ENCODE data around the gene ENOX1. TPM values are rescaled to one million over a fixed set of nuclear protein-coding genes. Genes with fewer than 3 reads are reported as not detected.

Gene ENOX1
- polyA plus RNA-seq, 1 donor (not counting 4 experiments of a cell fraction or from before 2014, with no cell fraction given): 1.1 TPM

DNA sequence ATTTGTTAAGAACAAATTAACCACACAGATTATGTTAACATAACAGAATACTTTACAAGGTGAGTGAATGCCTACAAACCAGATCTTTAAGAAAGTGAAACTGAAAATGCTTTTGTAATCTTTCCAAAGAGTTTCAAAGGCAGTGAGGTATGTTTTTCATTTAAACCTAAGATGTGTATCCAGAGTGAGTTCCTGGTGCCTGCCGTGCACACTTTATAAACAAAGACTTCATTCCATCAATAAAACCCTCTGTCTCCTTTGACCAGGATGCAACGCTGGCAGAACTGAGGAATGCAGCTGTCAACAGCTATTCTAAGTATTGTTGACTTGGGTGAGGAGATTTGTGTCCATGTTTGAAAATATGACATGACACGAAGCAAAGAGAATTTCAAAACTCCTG is 418.8 kb downstream of the ENOX1 start:
- H3K4me3 ChIP-seq (ENCODE audit: control insufficient read depth in 2 of 3, extremely low read depth in 1 of 3, insufficient read depth in 2 of 3, low read depth in 1 of 3, low read length in 3 of 3): no peak overlapping the region
- peak overlapping the region; percentile 74 for H2AFZ ChIP-seq (ENCODE audit: control insufficient read depth, low read length)
- no peaks in the 10 kb centered on the region for H3K79me2 ChIP-seq (ENCODE audit: control insufficient read depth, insufficient read depth, low read length)
- no peaks in the 10 kb centered on the region for H3K9me1 ChIP-seq (ENCODE audit: control insufficient read depth, extremely low read depth, insufficient read depth, low read length)
- dilution Hi-C loops (cut with MboI; ENCODE audit: extremely low pct_ligation_motif_present, low sequenced_read_pairs): no loop called here
- H3K9ac ChIP-seq (ENCODE audit: control insufficient read depth, extremely low read depth, insufficient read depth, low read length): no peak overlapping the region
- H3K36me3 ChIP-seq (ENCODE audit: control insufficient read depth in 2 of 2, extremely low read depth in 1 of 2, insufficient read depth in 2 of 2, low read length in 2 of 2): no peaks in the 10 kb centered on the region
- H3K27me3 ChIP-seq (ENCODE audit: control insufficient read depth, extremely low read depth, insufficient read depth, low read length): no peaks in the 10 kb centered on the region
- H3K27ac ChIP-seq (ENCODE audit: control insufficient read depth, insufficient read depth, low read length): no peak overlapping the region
- FAIRE-seq (no peak), DNase-seq (ENCODE audit: low read depth, low spot score) (no peak)
- H3K4me1 ChIP-seq (ENCODE audit: control insufficient read depth, extremely low read depth, insufficient read depth, low read length): no peaks in the 10 kb centered on the region
- no peaks in the 10 kb centered on the region for H4K20me1 ChIP-seq (ENCODE audit: control insufficient read depth, extremely low read depth, insufficient read depth, low read length)
- TF ChIP-seq EZH2 (IDR thresholded peaks at IDR 0.05; ENCODE audit: low read length): no peak
- no peak for TF ChIP-seq CTCF (optimal IDR thresholded peaks at IDR 0.05 in 1 of 3, IDR thresholded peaks at IDR 0.05 in 1 of 3, conservative IDR thresholded peaks at IDR 0.05 in 1 of 3; ENCODE audit: extremely low read depth in 1 of 3, insufficient read depth in 2 of 3, low read length in 3 of 3)
- peak overlapping the region; percentile 47 for H3K4me2 ChIP-seq (ENCODE audit: control insufficient read depth, extremely low read depth, insufficient read depth, low read depth, low read length)
- no peaks in the 10 kb centered on the region for H3K9me3 ChIP-seq (ENCODE audit: control insufficient read depth, low read depth, low read length)

- H3K79me2 ChIP-seq (ENCODE audit: control insufficient read depth, insufficient read depth, low read length): no peaks in the 10 kb centered on the region
- FAIRE-seq: no peak
- no peaks in the 10 kb centered on the region for H3K9me1 ChIP-seq (ENCODE audit: control insufficient read depth, extremely low read depth, insufficient read depth, low read length)
- H3K9me3 ChIP-seq (ENCODE audit: control insufficient read depth, low read depth, low read length): no peaks in the 10 kb centered on the region
- dilution Hi-C loops (cut with MboI; ENCODE audit: extremely low pct_ligation_motif_present, low sequenced_read_pairs): no loop called here
- no peaks in the 10 kb centered on the region for H4K20me1 ChIP-seq (ENCODE audit: control insufficient read depth, extremely low read depth, insufficient read depth, low read length)
- TF ChIP-seq EZH2 (IDR thresholded peaks at IDR 0.05; ENCODE audit: low read length) (no peak), CTCF (optimal IDR thresholded peaks at IDR 0.05 in 1 of 3, IDR thresholded peaks at IDR 0.05 in 1 of 3, conservative IDR thresholded peaks at IDR 0.05 in 1 of 3; ENCODE audit: extremely low read depth in 1 of 3, insufficient read depth in 2 of 3, low read length in 3 of 3) (no peak)
- H3K36me3 ChIP-seq (ENCODE audit: control insufficient read depth in 2 of 2, extremely low read depth in 1 of 2, insufficient read depth in 2 of 2, low read length in 2 of 2): no peaks in the 10 kb centered on the region
- peak overlapping the region; percentile 85 for H2AFZ ChIP-seq (ENCODE audit: control insufficient read depth, low read length)
- no peak overlapping the region for H3K9ac ChIP-seq (ENCODE audit: control insufficient read depth, extremely low read depth, insufficient read depth, low read length)
- no peak overlapping the region for H3K27ac ChIP-seq (ENCODE audit: control insufficient read depth, insufficient read depth, low read length)
- H3K4me3 ChIP-seq (ENCODE audit: control insufficient read depth in 2 of 3, extremely low read depth in 1 of 3, insufficient read depth in 2 of 3, low read depth in 1 of 3, low read length in 3 of 3): no peak overlapping the region
- no peak overlapping the region for H3K4me2 ChIP-seq (ENCODE audit: control insufficient read depth, extremely low read depth, insufficient read depth, low read depth, low read length)
- no peaks in the 10 kb centered on the region for H3K27me3 ChIP-seq (ENCODE audit: control insufficient read depth, extremely low read depth, insufficient read depth, low read length)
- H3K4me1 ChIP-seq (ENCODE audit: control insufficient read depth, extremely low read depth, insufficient read depth, low read length): no peaks in the 10 kb centered on the region
- no peak for DNase-seq (ENCODE audit: low read depth, low spot score)
Observed at GRCh38 chr13:43365039-43365344, 421.8 kb downstream of the ENOX1 start.

Data from keratinocyte (primary cell).